GM12878 (cell line): Measurements from ENCODE around the gene SLC36A4. TPM values are rescaled to one million over a fixed set of nuclear protein-coding genes. Genes with fewer than 3 reads are reported as not detected.

Experiments used
- ATAC-seq: fragments of 200-7000 bp; cut with Tn5 transposase; 3 replicates; pipeline ENCODE4 v1.9.1; 2020; ENCODE audit warnings: mild to moderate bottlenecking, moderate library complexity
- BruUV-seq: library from RNA; stranded (reverse); fragments of 400-500 nt; replicated peaks from 2 replicates; lab custom pipeline; 2021; lab: Mats Ljungman, UMichigan
- CTCF ChIA-PET: fragments of 300-600 bp; sonication (Branson Sonifier 250); formaldehyde crosslinking; extraction: SDS; loops from one replicate; lab custom pipeline; 2021; ENCODE audit warnings: inconsistent platforms; lab: Yijun Ruan, JAX
- POLR2A ChIA-PET: fragments of 350-600 bp; formaldehyde crosslinking; extraction: SDS; loops from one replicate; lab custom pipeline; 2021; ENCODE audit warnings: inconsistent platforms; lab: Charles Lee
- RAD21 ChIA-PET: fragments of 300-600 bp; sonication (Branson Sonifier 250); formaldehyde crosslinking; loops from one replicate; lab custom pipeline; 2023; ENCODE audit warnings: antibody characterized with exemption; ENCODE audit not compliant: unreplicated experiment; lab: Charles Lee
- SMC1A ChIA-PET: fragments of 300-600 bp; sonication (Branson Sonifier 250); formaldehyde crosslinking; loops from one replicate; lab custom pipeline; 2023; ENCODE audit not compliant: unreplicated experiment, uncharacterized antibody; lab: Charles Lee
- DNase-seq: peaks from one replicate; pipeline ENCODE4 v3.0.0-alpha.2; 2011; ENCODE audit warnings: low read depth, low spot score
- FAIRE-seq: peaks from 3 replicates; lab custom pipeline; 2011; peaks lifted over from hg19 to GRCh38; lab: Jason Lieb, UNC
- H2AFZ ChIP-seq: 2 replicates; pipeline ENCODE4 v1.6.0; 2011; ENCODE audit warnings: low read depth, low read length, control low read depth; ENCODE audit not compliant: control insufficient read depth
- H3K27ac ChIP-seq: 2 replicates; pipeline ENCODE4 v1.5.1; 2011; ENCODE audit warnings: control low read depth; ENCODE audit not compliant: control insufficient read depth, insufficient read depth
- H3K27me3 ChIP-seq, 2 experiments: replicated peaks in 1 of 2; 2 replicates each; pipeline versions ENCODE4 v1.6.0 to v1.6.1; 2011; ENCODE audit warnings: low read length in 1 of 2; ENCODE audit not compliant: control insufficient read depth in 2 of 2, insufficient read depth in 2 of 2
- H3K36me3 ChIP-seq, 2 experiments: 2 replicates each; pipeline ENCODE4 v1.5.1; 2011; ENCODE audit warnings: low read length in 1 of 2; ENCODE audit not compliant: control insufficient read depth in 2 of 2, insufficient read depth in 2 of 2
- H3K4me1 ChIP-seq: 2 replicates; pipeline ENCODE4 v1.6.1; 2011; ENCODE audit warnings: mild to moderate bottlenecking, low read length, moderate library complexity, mixed read lengths; ENCODE audit not compliant: control insufficient read depth, insufficient read depth
- H3K4me2 ChIP-seq: 2 replicates; pipeline ENCODE4 v1.6.0; 2011; ENCODE audit warnings: control low read depth; ENCODE audit not compliant: control insufficient read depth, insufficient read depth
- H3K4me3 ChIP-seq: fragments of 200-600 bp; sonication (generic); 2 replicates; pipeline ENCODE4 v1.5.1; 2016
- H3K79me2 ChIP-seq: 2 replicates; pipeline ENCODE4 v1.6.0; 2011; ENCODE audit warnings: low read length; ENCODE audit not compliant: control insufficient read depth, insufficient read depth
- H3K9ac ChIP-seq: 2 replicates; pipeline ENCODE4 v1.8.0; 2011; ENCODE audit warnings: low read length, control low read depth, mixed read lengths; ENCODE audit not compliant: control insufficient read depth, insufficient read depth
- H3K9me3 ChIP-seq: replicated peaks from 3 replicates; pipeline ENCODE4 v1.5.1; 2011; ENCODE audit warnings: mild to moderate bottlenecking, low read length; ENCODE audit not compliant: control insufficient read depth, insufficient read depth
- H4K20me1 ChIP-seq: 2 replicates; pipeline ENCODE4 v1.6.0; 2011; ENCODE audit not compliant: control insufficient read depth, insufficient read depth
- BCL3 ChIP-seq: IDR thresholded peaks from 2 replicates; pipeline ENCODE4 v1.6.1; 2011; ENCODE audit warnings: borderline replicate concordance, low read depth, mild to moderate bottlenecking, moderate library complexity, low read length; ENCODE audit not compliant: insufficient read depth, poor library complexity, severe bottlenecking
- E4F1 ChIP-seq: fragments of 450-650 bp; IDR thresholded peaks from 2 replicates; pipeline ENCODE4 v1.6.1; 2018; ENCODE audit warnings: borderline replicate concordance, mild to moderate bottlenecking; ENCODE audit not compliant: partially characterized antibody
- ETV6 ChIP-seq, 2 experiments: fragments of 450-650 bp in 1 of 2; IDR thresholded peaks in 1 of 2; conservative IDR thresholded peaks in 1 of 2; 2 replicates each; pipeline ENCODE4 v1.6.1; 2014; ENCODE audit warnings: antibody characterized with exemption in 1 of 2, borderline replicate concordance in 1 of 2, low read depth in 1 of 2, mild to moderate bottlenecking in 1 of 2, moderate library complexity in 1 of 2
- GATAD2B ChIP-seq: fragments of 450-650 bp; conservative IDR thresholded peaks from 2 replicates; pipeline ENCODE4 v1.6.1; 2017; ENCODE audit warnings: low read depth, mild to moderate bottlenecking, moderate library complexity
- MEF2B ChIP-seq: fragments of 450-650 bp; IDR thresholded peaks from 2 replicates; pipeline ENCODE4 v1.6.1; 2018; ENCODE audit warnings: mild to moderate bottlenecking, moderate library complexity; ENCODE audit not compliant: partially characterized antibody, poor library complexity, severe bottlenecking
- MTA2 ChIP-seq: fragments of 450-650 bp; IDR thresholded peaks from 2 replicates; pipeline ENCODE4 v1.6.1; 2016; ENCODE audit warnings: low read depth, mild to moderate bottlenecking, moderate library complexity
- MYC ChIP-seq: IDR thresholded peaks from 2 replicates; pipeline ENCODE4 v1.6.1; 2011; ENCODE audit warnings: mild to moderate bottlenecking, low read length, moderate library complexity, inconsistent platforms; ENCODE audit not compliant: insufficient read depth, insufficient replicate concordance, insufficient read length, severe bottlenecking
- PBX3 ChIP-seq: IDR thresholded peaks from 2 replicates; pipeline ENCODE4 v1.6.1; 2011; ENCODE audit warnings: mild to moderate bottlenecking, low read depth, low read length, moderate library complexity; ENCODE audit not compliant: insufficient replicate concordance
- PKNOX1 ChIP-seq: fragments of 450-650 bp; IDR thresholded peaks from 2 replicates; pipeline ENCODE4 v1.6.1; 2016; ENCODE audit warnings: mild to moderate bottlenecking
- RB1 ChIP-seq: fragments of 450-650 bp; formaldehyde crosslinking; IDR thresholded peaks from 2 replicates; pipeline ENCODE4 v1.6.1; 2017; ENCODE audit warnings: mild to moderate bottlenecking, borderline replicate concordance
- SMAD1 ChIP-seq: fragments of 450-650 bp; IDR thresholded peaks from 2 replicates; pipeline ENCODE4 v1.6.1; 2018; ENCODE audit warnings: mild to moderate bottlenecking, low read depth; ENCODE audit not compliant: partially characterized antibody
- STAT1 ChIP-seq: fragments of 450-650 bp; conservative IDR thresholded peaks from 2 replicates; pipeline ENCODE4 v1.6.1; 2014; ENCODE audit warnings: antibody characterized with exemption, mild to moderate bottlenecking
- TAF1 ChIP-seq: IDR thresholded peaks from 2 replicates; pipeline ENCODE4 v1.6.1; 2011; ENCODE audit warnings: mild to moderate bottlenecking, low read depth, low read length, borderline replicate concordance
- TARDBP ChIP-seq: IDR thresholded peaks from 2 replicates; pipeline ENCODE4 v1.6.1; 2016; ENCODE audit warnings: borderline replicate concordance
- WGBS: methylation state at CpG from one replicate; pipeline ENCODE4 v1.1.6; 2016; ENCODE audit warnings: low lambda C conversion rate; ENCODE audit not compliant: insufficient replicate concordance, insufficient coverage; ENCODE audit errors: missing lambda C conversion rate; 5-methylcytosine and 5-hydroxymethylcytosine counted together
- in situ Hi-C: fragments of 300-500 bp; cut with MboI; formaldehyde crosslinking; loops from 9 replicates; pipeline ENCODE4 v1.14.3; 2018; ENCODE audit warnings: mixed read lengths
- intact Hi-C: fragments of 100-400 bp; cut with micrococcal nuclease; formaldehyde crosslinking; loops from one replicate; pipeline ENCODE4 v1.14.2; 2022; ENCODE audit not compliant: unreplicated experiment
- polyA plus RNA-seq, 11 experiments: library from polyadenylated mRNA; depleted of rRNA in 4 of 11; unstranded in 6 of 11; stranded (reverse) in 5 of 11; fragments of >200 nt; fragmentation: Nextera tagmentation in 4 of 11; fragmentation: Illumina TruSeq in 1 of 11; extraction: Ambion mirVana in 4 of 11; extraction: Trizol in 1 of 11; gene quantifications; 1 replicate in 1 of 11; 2 replicates in 10 of 11; pipeline versions ENCODE4 v1.2.1 to v1.2.3, GENCODE V29; 2011 to 2016; ENCODE audit warnings: inconsistent platforms in 2 of 11, missing spikeins in 2 of 11, low read depth in 1 of 11
- total RNA-seq, 4 experiments: library from RNA; depleted of rRNA in 3 of 4; stranded (reverse); fragments of >200 nt in 3 of 4; fragmentation: Illumina TruSeq in 1 of 4; extraction: Trizol in 1 of 4; gene quantifications; 2 replicates each; pipeline versions ENCODE4 v1.2.1 to v1.2.3, GENCODE V29; 2013 to 2021

The SLC36A4 gene
- total and polyA plus RNA-seq, 10 of the 15 experiments (the other 5 are each of a cell fraction or from before 2014, with no cell fraction given), result 1.4 to 12.5 (median 5.2) TPM

GRCh38 chr11:93116641-93117441 is 81.0 kb downstream of the SLC36A4 start (continued):
- TF ChIP-seq MYC, result no peak

GRCh38 chr11:93114304-93114703 is 83.5 kb downstream of the SLC36A4 start:
- no peak overlapping the region for H3K4me2 ChIP-seq
- no peaks in the 10 kb centered on the region for H4K20me1 ChIP-seq
- FAIRE-seq, result no peak
- ChIA-PET SMC1A (interaction anchor here (0.8 kb wide), 1 partner anchor 13 kb away, joined by 3 read pairs; no protein-coding TSS in a partner anchor), POLR2A (no interaction called here), RAD21 (no interaction called here), CTCF (interaction anchor here (1.2 to 1.5 kb wide), 3 partner anchors 120 to 539 kb away, joined by 3 to 7 read pairs (median 3); no protein-coding TSS in a partner anchor)
- no peak overlapping the region for H2AFZ ChIP-seq
- H3K9me3 ChIP-seq, result no peaks in the 10 kb centered on the region
- no peaks in the 10 kb centered on the region for H3K36me3 ChIP-seq
- H3K27ac ChIP-seq, result no peak overlapping the region
- in situ Hi-C loops (no loop called here), intact Hi-C loops (no loop called here)
- H3K9ac ChIP-seq, result no peak overlapping the region
- no peak for DNase-seq
- no peak overlapping the region for H3K4me3 ChIP-seq
- H3K27me3 ChIP-seq, result no peaks in the 10 kb centered on the region
- H3K79me2 ChIP-seq, result no peaks in the 10 kb centered on the region
- BruUV-seq, result no TSS peak
- H3K4me1 ChIP-seq, result no peaks in the 10 kb centered on the region
- ATAC-seq, result no peak
- 23% methylated on average over 3 of the region's 4 CpGs for WGBS
- TF ChIP-seq BCL3 (no peak), E4F1 (no peak), PBX3 (no peak), TARDBP (no peak), PKNOX1 (no peak), MEF2B (no peak), MTA2 (no peak), RB1 (no peak), GATAD2B (no peak), STAT1 (no peak), TAF1 (no peak), ETV6 (conservative IDR thresholded peaks at IDR 0.05 in 1 of 2, IDR thresholded peaks at IDR 0.05 in 1 of 2; ENCODE audit: borderline replicate concordance in 1 of 2, low read depth in 1 of 2) (no peak), SMAD1 (no peak)
